ENCODE data around the gene PARD6G. TPM values are rescaled to one million over a fixed set of nuclear protein-coding genes. Genes with fewer than 3 reads are reported as not detected.

PARD6G gene
- total and polyA plus RNA-seq, 2 of the 13 experiments (the other 11 are each of a cell fraction or from before 2014, with no cell fraction given), result 3.6 to 7.4 TPM

DNA sequence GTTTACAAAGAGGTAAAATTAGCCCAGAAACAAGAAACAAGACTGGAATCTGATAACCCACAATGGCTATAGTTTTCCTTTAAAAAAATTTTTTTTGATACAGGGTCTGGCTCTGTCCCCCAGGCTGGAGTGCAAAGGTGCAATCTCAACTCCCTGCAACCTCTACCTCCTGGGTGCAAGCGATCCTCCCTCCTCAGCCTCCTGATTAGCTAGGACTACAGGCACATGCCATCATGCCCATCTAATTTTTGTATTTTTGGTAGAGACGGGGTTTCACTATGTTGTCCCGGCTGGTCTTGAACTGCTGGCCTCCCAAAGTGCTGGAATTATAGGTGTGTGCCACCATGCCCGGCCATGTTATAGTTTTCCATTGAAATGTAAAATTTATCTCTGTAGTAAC, 12.3 kb upstream of the PARD6G start:
- Histone ChIP-seq H2AFZ (ENCODE audit: low read length) (no peak overlapping the region), H3K79me2 (ENCODE audit: insufficient read depth, low read length) (no peaks in the 10 kb centered on the region), H3K36me3 (replicated peaks in 1 of 2; ENCODE audit: control insufficient read depth in 1 of 2, insufficient read depth in 2 of 2, low read length in 2 of 2) (no peaks in the 10 kb centered on the region), H3K4me1 (ENCODE audit: insufficient read depth, low read length) (no peaks in the 10 kb centered on the region), H3K27me3 (ENCODE audit: control insufficient read depth in 1 of 2, insufficient read depth in 2 of 2, low read length in 2 of 2) (no peaks in the 10 kb centered on the region; a peak in 2 of 5 replicates), H3K4me3 (replicated peaks in 1 of 3; ENCODE audit: insufficient read depth in 1 of 3, low read depth in 2 of 3, low read length in 3 of 3) (no peak overlapping the region), H3K9ac (ENCODE audit: insufficient read depth, low read depth, low read length) (no peak overlapping the region), H3K27ac (ENCODE audit: extremely low read length, insufficient read depth, low read length) (no peak overlapping the region), H4K20me1 (ENCODE audit: insufficient read depth, low read length) (no peaks in the 10 kb centered on the region), H3K4me2 (ENCODE audit: low read depth, low read length) (no peak overlapping the region), H3K9me3 (ENCODE audit: low read length) (no peaks in the 10 kb centered on the region)
- no TSS peak for BruUV-seq (replicated peaks)
- POLR2A ChIA-PET, result no interaction called here
- WGBS (ENCODE audit: low lambda C conversion rate), result 48% methylated on average over 4 of the region's 4 CpGs
- FAIRE-seq (no peak), DNase-seq (ENCODE audit: low spot score) (no peak), ATAC-seq (no peak)
- in situ Hi-C loops (cut with HindIII; ENCODE audit: extremely low pct_ligation_motif_present, low pct_unique_long_range_greater_than_20kb), result no loop called here
- CTCF ChIA-PET (ENCODE audit: low intra/inter-chr PET ratio, low total read pairs), result no interaction called here
- intact Hi-C loops (cut with micrococcal nuclease; ENCODE audit: unreplicated experiment), result no loop called here
- no peak for TF ChIP-seq TCF12 (IDR thresholded peaks at IDR 0.05)
- TF ChIP-seq TCF12 (CRISPR knock-in tag; IDR thresholded peaks at IDR 0.05), result no peak
- no peak for TF ChIP-seq ZBTB8A (CRISPR knock-in tag; IDR thresholded peaks at IDR 0.05; ENCODE audit: borderline replicate concordance, low read depth)
- no peak for TF ChIP-seq SNAPC2 (CRISPR knock-in tag; IDR thresholded peaks at IDR 0.05)
- TF ChIP-seq STAG1 (CRISPR knock-in tag; IDR thresholded peaks at IDR 0.05), result no peak
- no peak for TF ChIP-seq PHF8 (CRISPR knock-in tag; IDR thresholded peaks at IDR 0.05)
- TF ChIP-seq FOXA3 (CRISPR knock-in tag; IDR thresholded peaks at IDR 0.05), result no peak
- TF ChIP-seq ZFP1 (CRISPR knock-in tag; IDR thresholded peaks at IDR 0.05), result no peak
- no peak for TF ChIP-seq KDM1A (CRISPR knock-in tag; IDR thresholded peaks at IDR 0.05)
- TF ChIP-seq TARDBP (CRISPR knock-in tag; IDR thresholded peaks at IDR 0.05), result no peak
- TF ChIP-seq NCOA1 (CRISPR knock-in tag; IDR thresholded peaks at IDR 0.05), result no peak

- Histone ChIP-seq H3K4me1 (ENCODE audit: insufficient read depth, low read length) (no peaks in the 10 kb centered on the region), H3K79me2 (ENCODE audit: insufficient read depth, low read length) (no peaks in the 10 kb centered on the region), H2AFZ (ENCODE audit: low read length) (no peak overlapping the region), H4K20me1 (ENCODE audit: insufficient read depth, low read length) (no peaks in the 10 kb centered on the region), H3K4me2 (ENCODE audit: low read depth, low read length) (no peak overlapping the region), H3K9ac (ENCODE audit: insufficient read depth, low read depth, low read length) (no peak overlapping the region), H3K36me3 (replicated peaks in 1 of 2; ENCODE audit: control insufficient read depth in 1 of 2, insufficient read depth in 2 of 2, low read length in 2 of 2) (no peaks in the 10 kb centered on the region), H3K4me3 (replicated peaks in 1 of 3; ENCODE audit: insufficient read depth in 1 of 3, low read depth in 2 of 3, low read length in 3 of 3) (no peak overlapping the region), H3K27ac (ENCODE audit: extremely low read length, insufficient read depth, low read length) (no peak overlapping the region), H3K9me3 (ENCODE audit: low read length) (no peaks in the 10 kb centered on the region), H3K27me3 (ENCODE audit: control insufficient read depth in 1 of 2, insufficient read depth in 2 of 2, low read length in 2 of 2) (no peaks in the 10 kb centered on the region; a peak in 2 of 5 replicates)
- no TSS peak for BruUV-seq (replicated peaks)
- ATAC-seq (no peak), FAIRE-seq (no peak), DNase-seq (ENCODE audit: low spot score) (no peak)
- in situ Hi-C loops (cut with HindIII; ENCODE audit: extremely low pct_ligation_motif_present, low pct_unique_long_range_greater_than_20kb) (no loop called here), intact Hi-C loops (cut with micrococcal nuclease; ENCODE audit: unreplicated experiment) (no loop called here)
- 62% methylated on average over 3 of the region's 3 CpGs for WGBS (ENCODE audit: low lambda C conversion rate)
- POLR2A ChIA-PET, result interaction anchor here (1.7 kb wide), 1 partner anchor 58 kb away, joined by 4 read pairs; no protein-coding TSS in a partner anchor
- CTCF ChIA-PET (ENCODE audit: low intra/inter-chr PET ratio, low total read pairs), result interaction anchor here (2.0 to 2.2 kb wide), 3 partner anchors 58 to 101 kb away, joined by 19 to 26 read pairs (median 20); no protein-coding TSS in a partner anchor
- TF ChIP-seq NFYB (CRISPR knock-in tag; IDR thresholded peaks at IDR 0.05), result no peak
- TF ChIP-seq JUNB (CRISPR knock-in tag; IDR thresholded peaks at IDR 0.05; ENCODE audit: borderline replicate concordance), result no peak
- peak; percentile 46 for TF ChIP-seq PCBP2 (optimal IDR thresholded peaks at IDR 0.05; ENCODE audit: low read depth, low read length, poor library complexity, severe bottlenecking)
- TF ChIP-seq, protein P1, sequence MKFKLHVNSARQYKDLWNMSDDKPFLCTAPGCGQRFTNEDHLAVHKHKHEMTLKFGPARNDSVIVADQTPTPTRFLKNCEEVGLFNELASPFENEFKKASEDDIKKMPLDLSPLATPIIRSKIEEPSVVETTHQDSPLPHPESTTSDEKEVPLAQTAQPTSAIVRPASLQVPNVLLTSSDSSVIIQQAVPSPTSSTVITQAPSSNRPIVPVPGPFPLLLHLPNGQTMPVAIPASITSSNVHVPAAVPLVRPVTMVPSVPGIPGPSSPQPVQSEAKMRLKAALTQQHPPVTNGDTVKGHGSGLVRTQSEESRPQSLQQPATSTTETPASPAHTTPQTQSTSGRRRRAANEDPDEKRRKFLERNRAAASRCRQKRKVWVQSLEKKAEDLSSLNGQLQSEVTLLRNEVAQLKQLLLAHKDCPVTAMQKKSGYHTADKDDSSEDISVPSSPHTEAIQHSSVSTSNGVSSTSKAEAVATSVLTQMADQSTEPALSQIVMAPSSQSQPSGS (CRISPR knock-in tag; IDR thresholded peaks at IDR 0.05), result no peak
- no peak for TF ChIP-seq ATF4 (CRISPR knock-in tag; IDR thresholded peaks at IDR 0.05)
- TF ChIP-seq HNRNPK (IDR thresholded peaks at IDR 0.05; ENCODE audit: low read depth, low read length, poor library complexity, severe bottlenecking), result peak; percentile 69
- TF ChIP-seq ZNF431 (CRISPR knock-in tag; IDR thresholded peaks at IDR 0.05; ENCODE audit: borderline replicate concordance, low read depth), result no peak
These were observed 11.3 kb upstream of the PARD6G start for GRCh38 chr18:80258640-80259039.

All from HepG2 (cell line).